GM21528 (cell line): Measurements from ENCODE around the gene SPINK9.
"Not testable (repeated sequence)": the region's sequence is repeated elsewhere in the genome, so short reads cannot be mapped to it uniquely, and the experiment has no call there.

ENCODE experiments used
- ATAC-seq: cut with Tn5 transposase; IDR thresholded peaks from one replicate; pipeline ENCODE4 v1.9.1; 2021; ENCODE audit warnings: mild to moderate bottlenecking, moderate library complexity; ENCODE audit not compliant: unreplicated experiment, low FRiP score

The SPINK9 gene, protein sequence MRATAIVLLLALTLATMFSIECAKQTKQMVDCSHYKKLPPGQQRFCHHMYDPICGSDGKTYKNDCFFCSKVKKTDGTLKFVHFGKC

DNA sequence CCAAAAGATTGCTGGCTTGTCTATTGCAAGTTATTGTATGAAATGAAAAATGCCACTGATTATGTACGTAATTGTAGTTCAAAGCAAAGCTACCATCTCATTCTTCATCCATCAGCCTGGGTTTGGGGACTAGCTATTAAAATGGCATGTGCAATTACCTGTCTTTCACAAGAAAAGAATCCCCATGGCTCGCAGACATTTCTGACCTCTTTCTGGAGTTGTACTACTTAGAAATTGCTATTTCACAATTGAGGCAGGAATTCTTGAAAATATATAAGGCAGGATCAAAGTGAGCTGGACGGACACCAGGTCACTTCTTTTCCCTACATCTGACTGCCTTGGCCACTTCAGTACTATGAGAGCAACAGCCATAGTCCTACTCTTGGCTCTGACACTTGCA is at the start of gene SPINK9:
TSS of gene SPINK9 (plus strand) at position 301 of the 400 bp plus-strand sequence. CDS start at position 356, 55 bp downstream.
- ATAC-seq: no peak

DNA sequence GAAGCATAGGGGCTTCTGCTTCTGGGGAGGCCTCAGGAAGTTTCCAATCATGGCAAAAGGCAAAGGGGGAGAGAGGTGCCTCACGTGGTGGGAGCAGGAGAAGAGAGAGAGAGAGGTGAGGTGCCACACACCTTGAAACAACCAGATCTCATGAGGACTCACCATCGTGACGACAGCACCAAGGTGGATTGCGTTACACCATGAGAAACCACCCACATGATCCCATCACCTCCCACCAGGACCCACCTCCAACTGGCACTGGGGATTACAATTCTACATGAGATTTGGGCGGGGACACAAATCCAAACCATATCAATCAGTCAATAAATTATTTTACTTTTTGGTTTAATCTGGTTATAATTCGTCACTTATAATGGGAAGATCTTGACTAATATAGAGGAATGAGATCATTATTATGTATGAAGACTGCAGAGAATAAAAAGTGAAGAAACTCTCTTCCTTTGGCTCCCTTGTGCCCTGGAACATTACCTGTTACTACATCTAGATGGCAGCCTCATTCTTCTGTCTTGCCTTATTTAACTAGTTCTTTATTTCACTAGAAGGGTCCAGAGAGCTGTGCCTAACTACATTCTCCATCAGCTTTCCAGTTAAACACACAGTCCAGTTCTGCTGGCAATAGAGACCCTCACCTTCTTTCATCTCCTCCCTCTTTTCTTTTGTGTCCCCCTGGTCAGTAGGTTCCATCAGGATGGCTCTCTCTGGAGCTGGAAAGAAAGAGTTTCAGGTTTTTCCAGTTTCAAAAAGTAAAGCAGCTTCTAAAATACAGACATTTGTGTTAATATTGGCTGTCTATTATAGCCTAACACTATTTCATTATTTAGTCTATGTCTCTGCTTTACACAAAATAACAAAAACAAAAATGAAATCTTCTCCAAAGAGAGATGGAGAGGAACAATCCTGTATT is 44.8 kb upstream of the SPINK9 start:
- ATAC-seq: no peak

DNA sequence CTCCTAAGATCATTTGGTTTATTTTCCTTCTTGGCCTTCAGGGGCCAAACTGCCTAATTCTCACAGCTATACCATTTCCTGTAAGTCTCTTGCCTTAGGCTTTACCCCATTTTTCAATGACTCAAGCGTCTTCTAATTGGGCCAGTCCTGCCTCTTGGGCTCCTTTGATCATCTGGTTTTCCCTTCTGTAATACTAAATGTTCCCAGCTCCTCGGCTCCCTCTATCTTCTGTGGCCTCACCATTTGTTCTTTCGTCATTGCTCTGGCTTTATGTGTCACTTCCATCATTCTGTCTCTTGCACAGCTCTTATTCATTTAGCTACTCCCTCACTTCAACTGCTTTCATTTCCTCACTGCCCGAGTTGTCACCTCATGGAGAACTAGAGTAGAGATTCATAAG is 37.6 kb upstream of the SPINK9 start:
- ATAC-seq: no peak

DNA sequence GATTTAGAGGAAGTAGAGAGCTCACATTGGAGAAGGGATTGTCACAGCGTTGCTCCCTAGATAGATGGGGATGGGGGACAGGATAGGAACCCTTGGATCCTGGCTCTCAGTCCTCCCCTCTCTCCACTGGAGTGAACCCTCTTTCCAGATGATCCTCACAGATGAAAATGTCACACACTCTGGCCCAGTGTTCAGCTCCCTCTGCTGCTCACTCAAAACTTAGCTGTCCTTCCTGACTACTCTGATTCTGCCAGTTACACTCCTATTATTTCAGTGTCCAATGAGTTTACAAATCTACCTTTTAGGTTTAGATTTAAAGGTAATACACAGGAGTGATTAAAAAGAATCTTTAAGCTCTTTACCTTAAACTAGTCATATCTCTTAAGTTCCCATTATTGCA is 28.9 kb upstream of the SPINK9 start:
- ATAC-seq: no peak

DNA sequence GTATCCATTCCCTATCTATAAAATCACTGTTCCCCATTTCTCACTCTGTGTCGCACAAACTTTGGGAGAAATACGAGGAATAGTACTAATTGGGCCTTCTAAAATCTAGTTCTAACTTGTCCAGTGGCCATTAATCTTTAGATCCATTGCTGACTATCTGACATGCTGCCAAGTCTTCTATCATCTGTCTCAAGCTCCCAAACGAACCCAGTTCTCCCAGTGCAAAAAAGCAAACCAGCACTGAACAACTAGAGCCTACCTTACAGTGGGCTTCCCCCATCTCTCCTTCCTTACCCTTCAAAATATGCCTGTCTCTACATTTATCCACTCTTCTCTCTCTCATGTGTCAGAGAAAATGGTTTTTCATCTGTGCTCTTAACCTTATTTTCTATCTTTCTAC is 26.3 kb upstream of the SPINK9 start:
- no peak for ATAC-seq

DNA sequence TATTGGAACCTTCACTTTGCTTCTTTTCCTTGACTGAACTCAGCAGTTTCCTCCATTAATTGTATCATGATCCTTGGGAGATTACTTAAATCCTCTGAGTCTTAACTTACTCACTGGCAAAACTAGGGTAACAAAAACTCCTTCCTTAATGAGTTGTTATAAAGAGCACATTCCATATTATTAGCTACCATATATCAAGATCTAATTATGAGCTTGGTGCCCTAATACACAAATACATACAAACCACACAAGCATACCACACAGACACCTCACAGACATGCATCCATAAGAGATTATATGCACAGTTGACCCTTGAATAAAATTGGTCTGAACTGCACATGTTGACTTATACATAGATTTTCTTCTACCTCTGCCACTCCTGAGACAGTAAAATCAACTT is 25.6 kb upstream of the SPINK9 start:
- ATAC-seq: no peak

DNA sequence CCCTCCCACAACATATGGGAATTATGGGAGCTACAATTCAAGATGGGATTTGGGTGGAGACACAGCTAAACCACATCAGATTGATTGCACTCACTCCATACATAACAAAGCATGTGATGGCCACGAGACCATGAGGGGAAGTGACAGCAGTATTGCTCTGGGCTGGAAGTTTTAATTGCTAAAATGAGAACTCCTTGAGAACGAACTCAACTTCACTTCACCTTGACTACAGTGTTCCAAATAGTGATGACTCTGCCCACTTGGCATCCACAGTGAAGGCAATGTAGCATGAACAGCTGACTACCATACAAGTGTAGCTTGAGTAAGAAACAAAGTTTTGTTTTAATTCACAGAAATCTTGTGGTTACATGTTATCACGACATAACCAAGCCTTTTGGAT is 23.9 kb upstream of the SPINK9 start:
- no peak for ATAC-seq

DNA sequence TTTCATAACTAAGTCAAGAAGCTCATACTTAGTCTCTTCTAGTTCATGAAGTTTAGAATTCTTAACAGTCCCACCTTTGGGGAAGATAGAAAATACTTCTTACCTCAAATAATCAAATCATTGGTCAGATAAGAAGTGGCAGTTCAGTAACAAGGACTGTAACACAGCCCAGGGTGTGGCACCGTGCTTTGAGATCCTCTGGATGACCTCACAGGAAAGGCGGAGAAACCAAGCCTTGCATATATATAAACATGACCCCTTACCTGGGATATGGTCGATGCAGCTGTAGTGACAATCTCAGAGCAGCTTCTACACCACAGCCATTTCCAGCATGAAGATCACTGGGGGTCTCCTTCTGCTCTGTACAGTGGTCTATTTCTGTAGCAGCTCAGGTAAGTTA is 23.2 kb upstream of the SPINK9 start, which contains the start of gene SPINK7:
TSS of gene SPINK7 (plus strand) at position 271 of the 400 bp plus-strand sequence. CDS start at position 332, 61 bp downstream.
- ATAC-seq: no peak

DNA sequence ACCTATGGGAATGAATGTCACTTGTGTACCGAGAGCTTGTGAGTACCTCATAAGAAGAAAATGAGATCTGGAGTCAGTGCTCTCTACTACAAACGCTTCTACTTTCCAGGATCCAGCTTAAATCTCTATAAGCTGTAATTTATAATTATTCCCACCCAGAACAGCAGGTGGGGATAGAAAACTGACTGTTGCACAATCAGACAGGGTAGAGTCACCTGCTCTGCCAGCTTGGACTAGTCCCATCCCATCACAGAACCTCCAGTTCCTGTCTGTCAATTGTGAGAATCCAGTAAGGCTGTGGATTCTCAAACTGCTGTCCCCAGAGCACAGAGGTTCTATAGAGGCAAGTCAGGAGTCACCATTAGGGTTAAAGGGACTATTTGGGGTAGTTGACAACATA is 21.2 kb upstream of the SPINK9 start:
- ATAC-seq: no peak

DNA sequence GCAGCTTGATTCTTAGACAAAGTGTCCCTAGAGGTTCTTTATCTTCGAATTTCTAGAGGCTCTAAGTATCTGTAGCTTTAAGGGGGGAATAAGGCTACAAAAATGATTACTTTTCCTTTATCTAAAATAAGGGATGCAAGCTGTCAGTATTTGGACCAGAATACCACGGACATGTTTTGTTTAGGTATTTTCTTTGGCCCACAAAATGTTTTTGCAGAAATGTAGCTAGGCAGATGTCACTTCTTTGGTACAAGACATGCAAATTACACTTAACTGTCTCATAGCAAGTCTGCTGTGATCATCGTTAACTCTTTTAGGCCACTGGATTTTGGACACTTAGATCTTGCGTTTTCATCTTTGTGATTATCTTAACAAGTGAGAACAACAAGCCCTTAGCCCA is 20.6 kb upstream of the SPINK9 start:
- ATAC-seq: no peak

DNA sequence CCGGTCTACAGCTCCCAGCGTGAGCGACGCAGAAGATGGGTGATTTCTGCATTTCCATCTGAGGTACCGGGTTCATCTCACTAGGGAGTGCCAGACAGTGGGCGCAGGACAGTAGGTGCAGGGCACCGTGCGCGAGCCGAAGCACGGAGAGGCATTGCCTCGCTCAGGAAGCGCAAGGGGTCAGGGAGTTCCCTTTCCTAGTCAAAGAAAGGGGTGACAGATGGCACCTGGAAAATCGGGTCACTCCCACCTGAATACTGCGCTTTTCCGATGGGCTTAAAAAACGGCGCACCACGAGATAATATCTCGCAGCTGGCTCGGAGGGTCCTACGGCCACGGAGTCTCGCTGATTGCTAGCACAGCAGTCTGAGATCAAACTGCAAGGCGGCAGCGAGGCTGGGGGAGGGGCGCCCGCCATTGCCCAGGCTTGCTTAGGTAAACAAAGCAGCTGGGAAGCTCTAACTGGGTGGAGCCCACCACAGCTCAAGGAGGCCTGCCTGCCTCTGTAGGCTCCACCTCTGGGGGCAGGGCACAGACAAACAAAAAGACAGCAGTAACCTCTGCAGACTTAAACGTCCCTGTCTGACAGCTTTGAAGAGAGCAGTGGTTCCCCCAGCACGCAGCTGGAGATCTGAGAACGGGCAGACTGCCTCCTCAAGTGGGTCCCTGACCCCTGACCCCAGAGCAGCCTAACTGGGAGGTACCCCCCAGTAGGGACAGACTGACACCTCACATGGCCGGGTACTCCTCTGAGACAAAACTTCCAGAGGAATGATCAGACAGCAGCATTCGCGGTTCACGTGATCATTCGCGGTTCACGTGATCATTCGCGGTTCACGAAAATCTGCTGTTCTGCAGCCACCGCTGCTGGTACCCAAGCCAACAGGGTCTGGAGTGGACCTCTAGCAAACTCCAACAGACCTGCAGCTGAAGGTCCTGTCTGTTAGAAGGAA is 15.1 kb upstream of the SPINK9 start:
- not testable (repeated sequence) for ATAC-seq

DNA sequence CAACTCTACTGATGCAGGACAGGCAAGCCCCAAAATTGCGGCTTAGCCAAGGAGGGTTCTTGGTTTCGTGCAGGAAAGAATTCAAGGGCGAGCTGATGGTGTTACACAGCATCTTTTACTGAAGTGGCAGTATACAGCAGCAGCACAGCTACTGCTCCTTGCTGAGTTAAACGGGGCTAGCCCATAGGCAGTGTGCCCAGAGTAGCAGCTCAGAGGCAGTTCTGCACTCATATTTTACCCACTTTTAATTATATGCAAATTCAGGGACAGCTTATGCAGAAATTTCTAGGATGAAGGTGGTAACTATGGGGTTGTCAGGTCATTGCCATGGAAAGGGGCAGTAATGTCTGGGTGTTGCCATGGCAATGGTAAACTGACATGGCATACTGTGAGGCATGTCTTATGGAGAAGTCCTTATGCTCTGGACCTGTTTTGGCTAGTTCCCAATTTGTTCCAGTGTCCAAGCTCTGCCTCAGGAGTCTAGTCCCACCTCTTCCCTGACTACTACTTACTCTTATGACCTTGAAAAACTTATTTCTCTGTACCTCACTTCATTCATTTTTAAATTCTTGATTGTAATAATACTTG is 2.0 kb upstream of the SPINK9 start:
- no peak for ATAC-seq

DNA sequence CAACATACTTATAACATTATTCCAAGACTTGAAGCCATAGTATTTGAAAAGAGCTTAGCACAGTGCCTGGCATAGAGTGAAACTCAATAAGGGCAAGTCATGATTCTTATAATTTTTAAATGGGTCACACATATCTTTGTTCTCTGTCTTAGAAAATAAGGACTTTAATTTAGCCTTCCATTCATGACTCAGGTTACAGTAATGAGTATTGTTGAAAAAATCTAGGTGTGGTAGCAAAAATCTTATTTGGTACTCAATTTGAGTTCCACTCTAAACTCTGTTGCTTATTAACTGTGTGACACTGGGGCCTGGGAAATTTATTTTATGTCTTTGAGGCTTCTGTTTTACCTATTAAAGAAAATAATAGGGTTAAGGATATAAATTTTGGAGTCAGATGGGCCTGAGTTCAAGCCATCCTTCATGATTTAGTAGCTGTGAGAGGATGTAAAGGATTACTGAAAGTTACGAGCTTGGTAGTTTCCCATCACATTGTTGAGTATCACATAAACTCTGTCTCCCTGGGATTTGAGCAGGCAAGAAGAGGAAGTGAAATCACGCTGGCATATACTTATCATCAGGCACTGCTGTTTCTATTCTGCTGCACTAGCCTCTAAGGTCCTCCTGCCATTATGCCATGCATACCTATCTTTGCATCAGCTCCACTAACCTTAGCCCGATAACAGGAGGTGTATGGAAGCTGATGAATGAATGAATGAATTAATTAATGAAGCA is 1.5 kb downstream of the SPINK9 start:
- peak; percentile 82 for ATAC-seq

DNA sequence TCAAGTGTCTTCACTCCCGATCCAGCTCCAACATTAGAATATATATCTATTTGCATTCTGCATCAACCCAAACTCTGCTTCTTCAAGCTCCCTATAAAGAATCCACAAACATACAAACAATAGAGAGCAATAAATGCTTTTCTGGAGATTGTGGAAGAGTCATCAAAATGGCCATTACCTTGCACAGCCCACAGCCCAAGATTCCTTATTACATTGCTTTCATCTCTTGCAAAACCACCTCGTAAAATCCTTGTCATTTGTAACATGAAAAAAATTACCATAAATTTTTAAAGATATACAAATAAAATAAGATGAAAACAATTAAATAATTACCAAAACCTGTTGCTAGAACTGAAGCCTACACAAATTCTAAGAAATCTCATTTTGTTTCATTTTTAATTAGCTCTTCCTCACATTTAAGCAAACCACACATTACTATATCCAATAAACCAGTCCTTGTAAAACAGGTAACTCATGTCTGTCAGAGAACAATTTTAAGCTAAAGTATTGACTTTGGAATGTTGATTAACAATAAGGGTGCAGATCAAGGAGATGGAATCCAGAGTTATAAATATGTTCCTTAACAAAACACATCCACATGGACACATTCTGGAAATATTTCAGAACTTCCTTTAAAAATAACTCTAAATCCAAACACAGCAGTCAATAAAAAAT is 7.1 kb downstream of the SPINK9 start:
- no peak for ATAC-seq

DNA sequence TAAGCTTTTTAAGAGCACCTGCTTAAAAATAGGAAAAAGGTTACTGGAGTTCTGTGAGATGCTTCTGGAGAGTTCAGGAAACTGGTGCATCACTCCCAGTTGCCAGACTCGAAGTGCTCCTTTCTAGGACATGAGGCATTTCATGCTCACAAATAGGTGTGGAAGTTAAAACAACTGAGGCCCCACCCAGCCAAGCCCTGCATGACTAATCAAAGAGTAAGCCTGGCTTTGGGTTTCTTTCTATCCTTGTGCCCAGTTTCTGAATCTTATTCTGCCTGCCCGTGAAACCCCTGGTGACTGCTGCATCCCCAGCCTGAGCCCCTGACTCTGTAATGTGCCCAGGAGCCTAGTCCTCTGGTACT is 7.7 kb downstream of the SPINK9 start:
- no peak for ATAC-seq

DNA sequence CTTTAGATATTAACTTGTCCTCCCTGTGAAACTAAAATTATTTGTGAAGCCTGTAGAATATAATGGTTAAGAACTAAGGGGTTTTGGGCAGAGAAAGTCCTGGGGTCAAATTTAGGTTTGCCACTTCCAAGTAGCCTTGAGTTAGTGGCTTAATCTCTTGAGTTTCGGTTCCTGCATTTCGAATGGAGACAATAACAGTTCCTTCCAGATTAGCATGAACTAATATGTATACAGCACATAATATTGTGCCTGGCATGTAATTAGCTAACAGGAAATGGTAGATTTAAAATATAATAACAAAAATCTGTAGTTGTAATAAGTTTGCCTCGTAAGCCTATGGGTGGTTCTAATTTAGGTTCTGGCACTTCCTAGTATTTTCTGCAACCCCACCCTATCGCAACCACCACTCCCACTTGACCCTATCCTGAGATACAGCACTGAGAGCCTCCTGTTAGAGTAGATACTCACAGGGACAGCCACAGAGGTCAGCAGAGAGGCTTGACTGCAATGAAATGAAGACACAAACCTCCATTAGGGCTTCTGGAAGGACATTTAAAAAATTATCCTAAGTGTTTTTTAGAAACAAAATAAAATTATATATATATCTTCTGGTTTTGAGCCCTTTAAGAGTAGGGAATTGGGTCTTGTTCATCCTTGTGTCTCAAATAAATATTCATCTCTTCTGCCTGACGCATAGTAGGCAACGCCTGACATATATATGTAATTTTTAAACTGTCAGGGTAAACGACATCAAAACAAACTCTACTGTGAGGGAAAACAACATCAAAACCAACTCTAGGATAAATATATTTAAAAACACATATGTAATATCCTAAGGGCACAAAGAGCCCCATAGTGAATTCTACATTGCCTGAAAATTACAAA is 8.5 kb downstream of the SPINK9 start:
- no peak for ATAC-seq

DNA sequence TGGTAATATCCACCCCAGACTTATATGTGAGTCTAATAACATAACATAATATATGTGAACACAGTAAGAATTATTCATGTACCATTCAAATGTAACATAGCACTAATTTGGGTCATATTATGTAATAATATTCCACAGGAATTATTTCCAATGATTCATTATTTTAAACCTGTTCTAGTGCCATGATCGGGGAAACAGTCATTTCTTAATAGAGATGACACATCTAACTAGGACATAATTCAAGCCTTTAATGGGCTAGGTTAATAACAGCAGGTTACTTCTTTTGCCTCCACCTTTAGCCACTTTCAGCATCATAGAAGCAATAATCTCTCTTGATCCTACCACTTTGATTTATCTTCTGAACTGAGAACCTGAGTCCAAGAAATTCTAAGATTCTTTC is 12.3 kb downstream of the SPINK9 start:
- no peak for ATAC-seq

DNA sequence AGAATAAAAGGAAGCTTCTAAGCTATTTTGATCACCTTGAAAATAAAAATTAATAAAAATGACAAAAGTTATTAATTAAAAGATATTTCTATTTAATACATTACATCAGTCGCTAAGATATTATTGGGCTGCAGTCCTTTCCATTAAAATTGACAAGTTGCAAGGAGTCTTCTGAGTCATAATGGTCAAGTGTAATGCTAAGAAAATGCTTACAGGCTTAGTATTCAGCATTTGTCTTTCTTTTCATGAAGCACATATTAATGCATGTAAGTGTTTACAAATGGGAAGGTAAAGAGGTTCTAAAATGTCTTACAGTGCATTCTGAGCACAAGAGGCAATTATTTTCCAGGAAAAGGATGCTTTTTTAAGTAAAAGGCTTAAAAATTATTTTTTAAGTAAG is 17.3 kb downstream of the SPINK9 start:
- no peak for ATAC-seq

DNA sequence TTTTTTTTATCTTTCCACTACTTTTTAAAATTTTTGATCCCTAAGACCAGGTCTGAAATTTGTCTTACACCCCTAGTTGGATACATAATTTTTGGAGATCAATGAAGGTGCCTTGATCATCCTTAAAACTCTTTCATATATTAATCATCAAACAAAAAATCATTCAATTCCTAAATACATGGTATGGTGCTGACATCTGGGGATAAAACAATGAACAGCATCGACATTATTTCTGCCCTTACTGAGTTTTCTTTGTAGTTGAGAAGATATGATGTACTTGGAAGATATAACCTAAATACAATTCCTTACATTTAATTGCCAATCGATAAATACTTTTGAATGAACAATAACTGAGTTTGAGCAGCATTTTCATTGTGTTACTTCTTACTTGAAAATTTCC is 18.3 kb downstream of the SPINK9 start:
- no peak for ATAC-seq
